Measurements from ENCODE around the gene LNP1.
A peak's percentile ranks its signal among the peaks of the same experiment; 100 is the strongest.
"Not testable (repeated sequence)": the region's sequence is repeated elsewhere in the genome, so short reads cannot be mapped to it uniquely, and the experiment has no call there.

Gene LNP1

DNA sequence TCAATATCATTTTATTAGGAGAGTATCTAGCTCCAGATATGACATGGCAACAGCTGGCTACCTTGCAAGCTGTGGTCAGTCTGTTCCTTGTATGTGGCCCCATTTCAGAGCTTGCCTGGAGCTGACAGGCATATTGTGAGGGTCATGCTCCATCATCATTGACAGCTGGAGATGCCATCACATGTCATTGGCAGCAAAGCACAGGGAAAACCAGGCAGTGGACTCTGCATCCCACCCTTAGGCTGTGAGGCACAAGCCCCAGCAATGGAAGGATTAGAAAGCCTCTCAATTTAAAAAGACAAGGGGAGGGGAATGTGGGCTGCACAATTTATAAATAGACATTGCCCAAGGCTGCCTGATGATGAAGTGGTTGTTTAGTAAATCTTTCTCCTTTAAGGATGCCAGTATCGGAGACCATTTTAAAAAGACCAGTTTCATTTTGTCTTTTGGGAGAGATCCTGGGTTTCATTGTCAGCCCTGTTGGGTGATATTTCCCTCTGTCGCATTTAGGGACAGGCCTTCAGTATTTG lies 27.9 kb downstream of the LNP1 start:
- no peak for DNase-seq (ENCODE audit: low read depth)

GRCh38 chr3:100436951-100437350 lies 35.6 kb downstream of the LNP1 start:
- DNase-seq (ENCODE audit: low read depth): no peak

DNA sequence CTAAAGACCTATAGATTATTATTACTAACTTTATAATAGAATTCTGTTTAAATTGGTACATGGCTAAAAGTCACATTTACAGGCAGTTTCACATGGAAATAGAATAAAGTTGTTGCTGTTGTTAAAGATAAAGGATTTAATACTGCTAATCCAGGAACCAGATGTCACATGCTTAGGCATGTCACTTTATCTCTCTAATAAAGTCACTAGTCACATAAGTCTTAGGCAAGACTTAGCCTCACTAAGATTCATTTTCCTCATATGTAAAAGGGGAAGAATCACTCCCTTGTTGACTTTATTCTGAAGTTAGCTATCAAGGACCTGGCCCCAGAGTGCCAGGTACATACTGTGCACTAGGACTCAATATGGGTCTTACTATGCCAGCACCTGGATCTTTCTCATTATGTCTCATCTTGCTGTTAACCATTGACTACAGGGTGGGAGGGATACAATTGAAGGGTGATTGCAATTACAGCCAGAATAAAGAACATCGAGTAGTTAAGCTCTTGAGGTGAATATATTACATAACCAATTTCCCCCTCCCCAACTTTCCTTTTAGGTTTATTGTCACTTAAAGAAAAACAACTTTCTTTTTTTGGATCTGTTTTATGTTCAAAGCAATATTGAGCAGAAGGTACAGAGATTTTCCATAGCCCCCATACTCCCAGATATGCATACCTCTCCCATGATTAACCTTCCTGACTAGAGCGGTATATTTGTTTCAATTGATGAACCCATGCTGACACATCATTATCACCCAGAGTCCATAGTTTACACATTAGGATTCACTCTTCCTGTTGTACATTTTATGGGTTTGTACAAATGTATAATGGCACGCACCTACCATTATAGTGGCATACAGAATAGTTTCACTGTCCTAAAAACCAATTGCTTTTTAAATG lies 36.6 kb downstream of the LNP1 start:
- no peak for DNase-seq (ENCODE audit: low read depth)

DNA sequence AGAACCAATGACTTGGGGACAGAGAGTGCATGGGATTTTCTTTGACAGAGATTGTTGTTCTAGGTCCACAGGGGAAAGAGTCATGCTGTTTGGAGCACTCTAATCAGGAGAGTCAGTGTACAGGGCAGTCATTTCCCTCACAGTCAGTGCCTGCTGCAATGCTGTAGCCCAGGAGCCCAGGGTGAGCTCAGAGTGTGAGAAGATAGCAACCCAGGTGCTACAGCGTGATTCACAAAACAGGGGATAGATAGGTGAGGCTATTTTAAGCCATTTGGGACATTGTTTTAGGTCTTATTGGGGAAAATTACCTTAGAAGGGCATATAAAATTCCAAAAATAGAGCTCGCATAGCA lies 37.3 kb downstream of the LNP1 start:
- no peak for DNase-seq (ENCODE audit: low read depth)

- no peak for DNase-seq (ENCODE audit: low read depth)
Measured at GRCh38 chr3:100440895-100441294, 39.6 kb downstream of the LNP1 start.

DNA sequence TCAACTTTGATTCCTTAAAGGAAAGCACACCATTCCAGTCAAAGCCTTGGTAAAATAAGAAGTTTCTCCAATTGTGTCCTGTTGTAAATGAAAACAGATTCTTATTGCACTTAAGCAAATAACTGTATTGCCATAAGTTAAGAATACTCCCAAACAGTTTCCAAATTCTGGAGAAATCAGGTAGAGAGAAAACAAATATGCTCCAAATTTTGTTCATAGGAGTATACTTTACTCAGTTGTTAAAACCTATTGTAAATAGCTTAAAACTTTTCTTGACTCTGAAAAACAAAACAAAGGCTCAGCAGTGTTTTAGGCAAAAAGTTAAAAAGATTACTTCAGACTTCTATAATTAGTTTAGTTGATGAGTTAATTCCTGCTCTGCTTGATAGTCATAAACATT lies 42.4 kb downstream of the LNP1 start:
- no peak for DNase-seq (ENCODE audit: low read depth)

DNA sequence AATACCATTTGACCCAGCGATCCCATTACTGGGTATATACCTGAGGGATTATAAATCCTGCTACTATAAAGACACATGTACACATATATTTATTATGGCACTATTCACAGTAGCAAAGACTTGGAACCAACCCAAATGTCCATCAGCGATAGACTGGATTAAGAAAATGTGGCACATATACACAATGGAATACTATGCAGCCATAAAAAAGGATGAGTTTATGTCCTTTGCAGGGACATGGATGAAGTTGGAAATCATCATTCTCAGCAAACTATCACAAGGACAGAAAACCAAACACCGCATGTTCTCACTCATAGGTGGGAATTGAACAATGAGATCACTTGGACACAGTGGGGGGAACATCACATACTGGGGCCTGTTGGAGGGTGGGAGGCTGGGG lies 45.7 kb downstream of the LNP1 start:
- DNase-seq (ENCODE audit: low read depth): not testable (repeated sequence)

GRCh38 chr3:100448079-100448478 lies 46.7 kb downstream of the LNP1 start:
- no peak for DNase-seq (ENCODE audit: low read depth)

DNA sequence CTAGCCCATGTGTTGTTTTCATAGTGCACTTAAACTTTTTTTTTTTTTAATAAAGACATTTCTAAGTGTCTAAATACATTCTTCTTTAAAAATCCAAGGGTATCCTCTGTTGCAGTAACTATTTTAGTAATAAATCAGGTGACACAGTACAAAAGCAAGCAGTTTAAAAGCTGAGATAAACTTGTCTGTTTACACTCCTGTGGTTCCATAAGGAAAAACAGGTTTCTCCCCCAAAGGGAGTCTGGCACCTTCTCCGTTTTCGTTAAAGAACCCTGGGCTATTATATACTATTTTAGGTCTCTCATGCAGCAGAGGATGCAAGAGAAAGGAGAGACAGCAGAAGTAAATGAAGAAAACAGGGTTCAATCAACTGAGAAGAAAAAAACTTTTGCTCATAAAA lies 47.9 kb downstream of the LNP1 start:
- DNase-seq (ENCODE audit: low read depth): no peak

GRCh38 chr3:100454677-100455076 lies 53.3 kb downstream of the LNP1 start:
- DNase-seq (ENCODE audit: low read depth): no peak

DNA sequence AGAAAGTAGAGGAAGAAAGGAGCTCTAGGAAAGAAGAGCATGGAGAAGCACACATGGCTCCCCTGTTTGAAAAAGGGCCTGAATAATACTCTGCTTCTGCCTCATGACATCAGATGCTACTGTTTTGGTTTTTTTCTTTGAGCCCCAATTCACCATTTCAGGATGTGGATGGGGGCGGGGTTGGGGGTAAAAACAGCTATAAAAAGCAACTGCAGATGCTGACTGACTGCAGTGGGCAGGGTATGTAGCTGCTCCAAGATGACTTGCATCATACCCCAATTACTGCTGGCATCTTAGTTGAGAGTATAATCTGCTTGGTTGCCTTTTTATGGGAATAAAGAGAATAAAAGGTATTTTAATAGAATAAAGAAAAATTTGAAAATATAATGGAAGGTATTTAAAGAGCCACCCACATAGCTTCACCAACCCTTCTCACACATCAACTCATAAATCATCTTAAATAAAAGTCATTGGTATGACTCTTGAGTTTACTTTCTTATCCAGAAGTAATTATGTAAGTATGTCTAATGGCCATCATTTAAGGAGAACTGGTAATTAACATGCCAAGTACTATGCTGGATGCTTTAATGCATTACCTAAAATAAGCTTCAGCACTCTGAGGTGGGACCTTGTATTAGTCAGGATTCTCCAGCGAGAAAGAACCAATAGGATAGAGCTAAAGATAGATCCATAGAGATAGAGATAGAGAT lies 54.7 kb downstream of the LNP1 start:
- DNase-seq (ENCODE audit: low read depth): no peak

GRCh38 chr3:100456745-100457144 lies 55.4 kb downstream of the LNP1 start:
- DNase-seq (ENCODE audit: low read depth): no peak

DNA sequence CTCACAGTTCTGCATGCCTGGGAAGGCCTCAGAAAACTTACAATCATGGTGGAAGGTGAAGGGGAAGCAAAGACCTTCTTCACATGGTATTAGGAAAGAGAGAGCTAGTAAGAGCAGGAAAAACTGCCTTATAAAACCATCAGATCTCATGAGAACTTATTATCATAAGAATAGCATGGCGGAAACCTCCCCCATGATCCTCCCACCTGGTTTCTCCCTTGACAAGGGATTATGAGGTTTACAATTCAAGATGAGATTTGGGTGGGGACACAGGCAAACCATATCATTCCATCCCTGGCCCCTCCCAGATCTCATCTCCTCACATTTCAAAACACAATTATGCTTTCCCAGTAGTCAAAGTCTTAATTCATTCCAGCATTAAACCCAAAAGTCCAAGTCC lies 56.5 kb downstream of the LNP1 start:
- DNase-seq (ENCODE audit: low read depth): no peak

GRCh38 chr3:100458814-100459213 lies 57.5 kb downstream of the LNP1 start:
- no peak for DNase-seq (ENCODE audit: low read depth)

- DNase-seq (ENCODE audit: low read depth): peak; percentile 64
Measured at GRCh38 chr3:100463002-100463401, 61.7 kb downstream of the LNP1 start.

DNA sequence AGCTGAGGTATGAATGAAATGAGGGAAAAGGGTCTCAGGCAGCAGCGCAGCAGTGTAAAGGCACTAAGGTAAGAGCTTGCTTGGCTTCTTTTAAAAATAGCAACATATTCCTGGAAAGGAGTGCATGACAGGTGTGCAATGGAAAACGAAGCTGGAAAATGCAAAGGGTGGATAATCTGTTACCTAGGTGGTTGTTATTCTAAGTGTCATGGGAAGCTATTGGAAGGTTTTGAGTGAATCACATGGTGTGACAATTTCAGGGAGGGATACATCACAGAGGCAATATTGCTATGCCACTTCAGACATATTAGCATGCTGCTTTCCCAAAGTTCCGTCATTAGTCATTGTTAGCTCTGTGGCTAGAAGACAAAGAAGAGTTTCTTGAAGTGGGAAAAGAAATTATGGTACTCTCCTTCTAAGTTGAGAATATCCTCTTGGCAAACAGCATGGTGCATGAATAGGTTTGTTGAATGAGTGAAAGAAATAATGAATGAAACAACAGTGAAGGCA lies 62.4 kb downstream of the LNP1 start:
- no peak for DNase-seq (ENCODE audit: low read depth)

DNA sequence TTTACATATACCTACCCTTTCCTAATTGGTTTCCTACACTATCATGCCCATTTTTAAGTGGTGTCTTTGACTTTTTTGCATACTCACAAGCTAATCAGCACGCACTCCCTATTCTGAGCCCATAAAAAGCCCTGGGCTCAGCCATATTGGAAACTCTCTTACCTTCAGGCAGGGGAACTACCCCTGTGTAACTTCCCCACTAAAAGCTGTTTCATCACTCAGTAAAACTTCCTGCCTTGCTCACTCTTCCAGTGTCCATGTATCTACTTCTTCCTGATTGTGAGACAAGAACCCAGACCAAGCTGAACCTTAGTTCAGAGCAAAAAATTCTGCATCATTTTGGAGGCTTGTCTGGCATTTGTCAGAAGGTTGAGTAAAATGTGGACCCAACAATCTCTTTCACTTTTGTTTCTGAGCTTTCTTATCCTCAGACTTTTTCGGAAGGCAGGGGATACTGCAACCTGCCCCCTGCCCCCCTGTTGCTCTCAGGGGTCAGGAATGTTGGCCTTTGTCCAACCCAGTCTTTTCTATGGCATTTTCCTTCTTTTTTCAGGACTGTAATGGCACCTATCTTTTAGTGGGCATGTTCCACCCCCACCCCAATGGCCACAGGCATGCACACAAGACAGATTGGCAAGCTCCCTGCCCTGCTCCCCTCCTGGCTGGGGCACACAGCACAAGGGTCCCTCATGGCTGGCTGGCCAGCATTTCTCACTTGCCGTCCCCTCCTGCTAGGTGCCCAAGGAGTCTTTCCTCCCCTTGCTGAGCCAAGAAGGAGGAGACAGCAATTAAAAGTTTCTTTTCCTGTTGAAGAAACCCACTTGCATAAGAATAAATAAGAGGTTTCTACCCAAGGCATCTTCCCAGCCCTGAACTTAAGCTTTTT lies 64.8 kb downstream of the LNP1 start:
- no peak for DNase-seq (ENCODE audit: low read depth)

DNA sequence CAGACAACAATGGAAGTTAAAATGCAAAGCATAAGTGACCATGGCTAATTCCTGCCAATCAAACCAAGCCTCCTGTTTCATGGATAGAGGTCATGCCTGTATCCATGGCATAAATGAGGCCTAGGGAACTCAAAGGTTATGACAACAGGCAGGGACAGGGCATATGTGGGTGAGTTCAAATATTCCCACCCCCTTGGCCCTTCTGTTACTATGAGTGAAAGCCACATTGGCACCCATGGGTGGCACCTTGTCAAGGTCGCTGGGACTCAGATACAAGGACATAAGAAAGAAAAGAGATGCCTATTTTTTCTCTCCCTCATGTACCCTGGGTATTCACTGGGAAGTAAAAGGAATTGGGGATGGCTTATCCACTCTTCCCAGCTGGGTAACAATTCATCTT lies 65.8 kb downstream of the LNP1 start:
- no peak for DNase-seq (ENCODE audit: low read depth)

DNA sequence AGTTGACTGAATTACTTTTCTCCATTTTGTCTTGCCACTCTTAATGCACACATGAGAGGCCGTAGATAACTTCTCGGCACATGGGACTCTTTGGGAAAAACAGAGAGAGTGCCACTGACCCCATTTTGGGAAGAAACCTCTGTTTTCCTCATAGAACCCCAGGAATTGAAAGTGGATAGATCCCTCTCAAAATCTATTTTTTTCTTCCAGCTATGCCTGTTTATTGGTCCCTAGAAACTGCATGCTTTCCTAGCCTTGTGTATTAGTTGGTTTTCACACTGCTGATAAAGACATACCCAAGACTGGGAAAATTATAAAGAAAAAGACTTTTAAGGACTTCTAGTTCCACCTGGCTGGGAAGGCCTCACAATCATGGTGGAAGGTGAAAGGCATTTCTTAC lies 67.3 kb downstream of the LNP1 start:
- no peak for DNase-seq (ENCODE audit: low read depth)

GRCh38 chr3:100470951-100471350 lies 69.6 kb downstream of the LNP1 start:
- no peak for DNase-seq (ENCODE audit: low read depth)

DNA sequence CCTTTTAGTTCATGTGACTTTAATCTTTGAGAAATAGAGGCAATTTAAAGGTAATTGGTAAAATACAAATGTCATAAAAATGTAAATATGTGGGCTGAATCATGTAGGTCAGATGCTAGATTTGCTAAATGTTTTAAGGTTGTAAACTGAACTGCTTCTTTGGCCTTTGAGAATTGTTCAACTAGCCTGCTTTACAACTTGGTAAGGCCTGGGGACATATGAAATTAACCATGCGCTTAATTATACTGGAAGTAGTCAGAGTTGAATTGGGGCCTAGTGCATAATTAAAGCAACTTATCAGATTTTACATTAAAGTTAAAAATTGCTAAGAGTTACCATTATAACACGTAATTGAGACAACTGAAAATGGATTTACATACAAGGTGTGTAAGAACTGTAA lies 70.1 kb downstream of the LNP1 start:
- DNase-seq (ENCODE audit: low read depth): no peak

DNA sequence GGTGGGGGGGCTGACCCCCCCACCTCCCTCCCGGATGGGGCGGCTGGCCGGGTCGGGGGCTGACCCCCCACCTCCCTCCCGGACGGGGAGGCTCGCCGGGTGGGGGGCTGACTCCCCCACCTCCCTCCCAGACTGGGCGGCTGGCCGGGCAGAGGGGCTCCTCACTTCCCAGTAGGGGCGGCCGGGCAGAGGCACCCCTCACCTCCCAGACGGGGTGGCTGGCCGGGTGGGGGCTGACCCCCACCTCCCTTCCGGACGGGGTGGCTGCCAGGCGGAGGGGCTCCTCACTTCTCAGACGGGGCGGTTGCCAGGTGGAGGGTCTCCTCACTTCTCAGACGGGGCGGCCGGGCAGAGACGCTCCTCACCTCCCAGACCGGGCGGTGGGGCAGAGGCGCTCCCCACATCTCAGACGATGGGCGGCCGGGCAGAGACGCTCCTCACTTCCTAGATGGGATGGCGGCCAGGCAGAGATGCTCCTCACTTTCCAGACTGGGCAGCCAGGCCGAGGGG lies 76.6 kb downstream of the LNP1 start:
- DNase-seq (ENCODE audit: low read depth): not testable (repeated sequence)
